NCI-H2107 treated with DMSO at 0.1 percent for 48 hours (cell line): ENCODE measurements around the gene VSTM4.

Source experiments
- DNase-seq: peaks from one replicate; lab custom pipeline; 2025; ENCODE audit not compliant: unreplicated experiment; lab: John Stamatoyannopoulos, UW

VSTM4 gene

DNA sequence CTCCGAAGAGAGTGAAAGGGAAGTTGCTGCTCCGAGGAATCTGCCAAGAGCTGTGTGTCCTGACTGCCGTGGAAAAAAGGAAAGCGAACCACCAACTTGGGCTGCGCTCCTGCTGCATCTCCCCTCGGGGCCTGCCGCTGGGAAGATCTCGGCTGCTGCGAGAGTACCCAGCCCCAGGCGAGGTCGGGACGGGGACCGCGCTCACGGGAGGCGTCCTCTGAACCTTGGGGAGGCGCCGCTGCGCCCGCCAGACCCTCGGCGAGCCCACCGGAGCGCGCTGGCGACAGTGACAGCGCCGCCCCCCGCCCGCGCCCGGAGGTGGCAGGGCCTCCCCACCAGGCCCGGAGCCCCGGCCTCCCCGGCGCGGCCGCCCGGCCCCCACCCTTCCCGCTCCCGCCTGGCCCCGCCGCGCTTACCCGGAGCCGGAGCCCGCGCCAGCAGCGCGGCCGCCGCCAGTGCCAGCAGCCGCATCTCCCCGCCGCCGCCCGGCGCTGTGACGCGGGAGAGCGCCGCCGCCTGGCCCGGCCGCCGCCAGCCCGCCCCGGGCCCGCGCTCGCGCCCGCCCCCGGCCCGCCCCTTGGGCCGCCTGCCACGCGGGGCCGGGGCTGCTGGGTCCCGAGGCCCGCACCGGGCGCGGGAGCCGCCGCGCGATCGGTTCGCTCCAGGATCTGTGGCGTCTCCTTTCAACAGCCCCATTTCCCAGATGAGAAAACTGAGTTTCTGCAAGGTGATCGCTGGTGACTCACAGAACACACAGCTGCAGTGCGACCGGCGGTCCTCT, at the start of gene VSTM4:
VSTM4 (minus strand) TSS at position 508 of the 781 bp plus-strand sequence; CDS start at position 471, 37 bp downstream.
- no peak for DNase-seq

DNA sequence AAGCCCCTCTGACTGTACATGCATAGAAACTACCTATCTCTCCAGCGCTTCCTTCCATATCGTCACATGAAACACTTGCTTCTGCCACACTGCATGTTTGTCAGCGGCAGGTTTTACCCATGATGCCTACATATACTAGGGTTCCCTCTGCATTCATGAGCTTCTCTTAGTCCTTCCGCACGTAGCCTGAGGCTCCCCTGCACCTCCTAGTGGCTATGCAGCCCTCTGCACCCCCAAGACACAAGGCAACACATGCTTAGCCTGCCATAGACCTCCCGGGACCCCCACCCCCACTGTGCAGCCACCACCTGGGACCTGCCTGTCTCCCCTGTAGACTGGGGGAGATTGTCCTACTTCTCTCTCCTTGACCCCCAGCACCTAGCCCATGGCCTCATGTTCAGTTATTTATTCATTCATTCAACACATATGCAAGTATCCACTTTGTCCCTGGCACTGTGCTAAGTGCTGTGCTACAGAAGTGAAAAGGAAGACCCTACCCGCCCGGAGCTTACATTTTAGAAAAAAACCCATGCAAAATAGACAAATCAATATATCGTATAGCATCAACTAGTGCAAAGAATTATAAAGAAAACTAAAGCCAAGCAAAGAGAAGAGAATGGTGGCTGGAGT, 49.4 kb upstream of the VSTM4 start:
- no peak for DNase-seq

- no peak for DNase-seq
Observed at GRCh38 chr10:49163741-49164140, 48.4 kb upstream of the VSTM4 start.

GRCh38 chr10:49162761-49163310, 47.5 kb upstream of the VSTM4 start:
- DNase-seq: no peak

- DNase-seq: no peak
Observed at GRCh38 chr10:49162063-49162462, 46.7 kb upstream of the VSTM4 start.

DNA sequence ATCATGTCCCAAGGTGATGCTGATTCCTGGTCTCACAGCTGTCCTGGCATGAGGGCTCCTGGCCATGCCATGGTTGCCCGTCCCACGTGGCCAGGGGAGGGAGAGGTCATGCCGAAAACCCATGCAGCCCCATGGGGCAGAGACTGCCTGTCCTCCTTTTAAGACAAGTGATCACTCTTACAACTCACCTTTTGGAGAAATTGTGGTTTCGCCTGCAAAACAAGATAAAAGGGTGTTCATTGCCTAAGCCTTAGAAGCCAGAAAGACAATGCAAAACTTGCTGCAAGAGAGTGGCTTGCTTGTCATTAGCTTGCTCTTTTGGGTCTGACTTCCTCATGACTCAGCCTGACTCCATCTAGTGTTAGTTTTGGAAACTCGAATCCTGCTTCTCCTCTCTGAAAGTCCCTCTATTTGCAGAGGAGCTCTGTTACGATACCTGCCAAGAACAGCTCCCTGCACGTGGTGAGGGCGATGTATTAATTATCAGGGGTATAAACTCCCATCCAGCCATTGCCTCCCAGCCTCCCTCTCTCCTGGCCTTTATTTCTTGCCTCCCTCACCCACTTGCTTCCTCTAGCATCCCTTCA, 46.2 kb upstream of the VSTM4 start:
- DNase-seq: no peak

DNA sequence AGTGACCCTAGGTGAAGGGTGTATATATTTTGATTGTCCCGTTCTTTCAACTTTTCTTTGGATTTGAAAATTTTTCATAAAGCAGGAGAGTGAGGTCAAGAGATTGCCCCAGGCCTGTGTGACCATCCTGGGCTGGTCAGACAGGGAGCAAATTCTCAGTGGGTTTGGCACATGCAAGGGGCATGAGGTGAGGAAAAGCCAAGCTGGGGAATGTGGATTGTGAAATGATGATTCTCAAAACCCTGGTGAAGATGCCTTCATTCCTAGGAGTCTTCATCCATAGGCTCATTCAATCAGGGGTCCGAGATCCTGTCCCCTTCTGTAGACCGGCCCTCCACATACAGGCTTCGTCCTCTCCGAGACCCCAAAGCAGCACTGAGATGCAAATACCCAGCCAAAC, 45.5 kb upstream of the VSTM4 start:
- no peak for DNase-seq

- DNase-seq: no peak
Observed at GRCh38 chr10:49160110-49160509, 44.8 kb upstream of the VSTM4 start.

DNA sequence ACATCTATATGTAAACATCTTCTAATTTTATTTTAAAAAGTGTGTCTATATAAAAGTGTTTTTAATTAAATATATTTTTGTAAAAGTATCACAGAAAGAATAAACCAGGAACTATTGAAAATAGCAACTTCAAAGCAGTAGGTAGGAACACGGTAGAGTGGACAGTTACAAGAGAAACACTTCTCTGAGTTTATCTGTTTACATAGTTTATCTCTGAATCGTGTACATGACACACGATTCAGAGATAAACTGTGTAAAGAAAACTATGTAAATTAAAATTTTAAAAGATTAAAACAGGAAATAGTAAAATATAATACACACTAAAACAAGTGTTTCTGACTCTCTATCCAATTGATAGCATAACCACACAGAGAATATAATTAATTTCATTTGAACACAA, 43.6 kb upstream of the VSTM4 start:
- no peak for DNase-seq

DNA sequence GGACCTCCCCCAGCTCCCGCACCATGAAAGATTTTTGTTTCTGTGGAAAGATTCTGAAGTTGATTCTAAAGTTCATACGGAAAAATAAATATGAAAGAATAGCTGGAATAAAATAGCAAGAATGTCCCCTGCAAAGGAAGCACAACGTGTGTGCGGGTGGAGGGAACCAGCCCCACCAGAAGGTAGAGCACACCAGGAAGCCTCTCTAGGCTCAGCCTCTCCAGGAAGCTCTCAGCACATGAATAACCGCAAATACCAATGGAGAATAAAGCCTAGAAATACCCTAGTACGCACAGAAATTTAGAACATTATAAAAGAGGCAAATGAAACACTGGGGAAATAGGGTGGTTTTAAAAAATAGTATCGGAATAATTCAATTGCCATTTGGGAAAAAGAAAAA, 43.1 kb upstream of the VSTM4 start:
- no peak for DNase-seq

DNA sequence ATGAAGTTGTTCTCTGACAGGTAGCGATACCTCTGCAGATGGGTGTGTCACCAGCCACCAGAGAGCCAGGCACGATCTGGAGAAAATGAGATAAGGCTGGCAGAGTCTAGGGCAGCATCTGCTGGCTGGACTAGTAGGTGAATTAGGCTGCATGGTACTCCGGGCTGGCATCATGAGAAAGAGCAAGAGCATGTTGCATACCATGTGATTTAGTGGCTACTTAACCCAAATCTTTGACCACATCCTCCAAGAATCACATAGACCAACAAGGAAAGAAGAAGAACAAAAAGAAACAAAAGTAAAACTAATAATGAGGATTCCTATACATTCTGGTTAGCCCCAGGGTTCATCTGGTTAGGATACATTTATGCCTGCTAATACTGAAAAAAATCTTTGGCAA, 41.9 kb upstream of the VSTM4 start:
- DNase-seq: no peak

- no peak for DNase-seq
Observed at GRCh38 chr10:49154641-49155040, 39.3 kb upstream of the VSTM4 start.

- DNase-seq: no peak
Observed at GRCh38 chr10:49153971-49154370, 38.6 kb upstream of the VSTM4 start.

DNA sequence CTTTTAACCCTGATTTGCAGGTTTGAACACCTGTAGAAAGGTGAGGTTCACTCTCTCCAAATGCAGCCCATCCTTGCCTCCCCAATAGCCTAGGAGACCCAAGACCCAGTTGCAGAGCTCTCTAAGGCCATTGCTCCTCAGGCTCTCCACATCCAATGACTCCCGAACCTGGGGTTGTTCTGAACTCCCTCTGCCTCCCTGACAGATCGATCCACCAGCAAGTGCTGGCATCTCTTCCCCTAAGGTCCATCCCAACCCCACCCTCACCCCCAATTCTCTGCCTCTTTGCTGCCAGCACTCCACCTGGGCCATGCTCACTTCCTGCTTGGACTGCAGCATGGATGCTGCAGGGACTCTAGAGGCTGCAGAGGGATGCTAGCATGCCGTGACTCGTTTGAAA, 37.8 kb upstream of the VSTM4 start:
- no peak for DNase-seq

- DNase-seq: no peak
Observed at GRCh38 chr10:49152663-49153062, 37.3 kb upstream of the VSTM4 start.

- DNase-seq: no peak
Observed at GRCh38 chr10:49152037-49152436, 36.7 kb upstream of the VSTM4 start.

DNA sequence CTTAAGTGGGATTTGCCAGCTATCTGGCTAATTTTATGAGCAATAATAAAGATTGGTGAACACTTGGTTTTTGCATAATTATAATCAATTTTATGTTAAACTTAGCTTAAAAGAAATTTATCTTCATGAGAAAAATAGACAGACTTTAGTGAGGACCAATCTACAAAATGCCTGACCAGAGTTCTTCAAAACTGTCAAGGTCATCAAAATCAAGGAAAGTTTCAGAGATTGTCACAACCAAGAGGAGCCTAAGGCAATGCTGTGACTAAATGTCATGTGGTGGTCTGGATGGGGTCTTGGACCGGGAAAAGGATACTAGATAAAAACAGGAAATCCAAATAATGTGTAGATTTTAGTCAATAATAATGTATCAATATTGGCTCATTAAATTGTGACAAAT, 36.2 kb upstream of the VSTM4 start:
- no peak for DNase-seq

DNA sequence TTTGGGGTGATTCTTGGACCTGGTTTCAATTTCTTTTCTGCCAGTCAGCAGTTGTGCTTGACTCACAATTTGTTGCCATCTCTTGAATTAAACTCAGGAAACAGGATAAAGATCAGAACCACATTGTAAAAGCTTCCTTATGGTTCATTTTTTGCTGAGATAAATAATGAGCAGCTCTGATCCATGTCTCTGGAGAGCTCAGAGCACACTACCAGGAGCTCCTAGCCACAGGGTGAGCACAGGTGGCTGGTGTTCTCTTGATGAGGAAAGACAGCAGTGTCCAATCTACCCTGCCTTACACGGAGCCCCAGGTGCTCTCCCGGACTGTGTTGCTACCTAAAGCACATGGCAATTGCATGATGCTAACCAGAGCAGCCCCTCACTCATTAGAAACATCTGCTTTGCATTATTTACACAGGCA, 35.7 kb upstream of the VSTM4 start:
- no peak for DNase-seq

- no peak for DNase-seq
Observed at GRCh38 chr10:49150426-49150825, 35.1 kb upstream of the VSTM4 start.

DNA sequence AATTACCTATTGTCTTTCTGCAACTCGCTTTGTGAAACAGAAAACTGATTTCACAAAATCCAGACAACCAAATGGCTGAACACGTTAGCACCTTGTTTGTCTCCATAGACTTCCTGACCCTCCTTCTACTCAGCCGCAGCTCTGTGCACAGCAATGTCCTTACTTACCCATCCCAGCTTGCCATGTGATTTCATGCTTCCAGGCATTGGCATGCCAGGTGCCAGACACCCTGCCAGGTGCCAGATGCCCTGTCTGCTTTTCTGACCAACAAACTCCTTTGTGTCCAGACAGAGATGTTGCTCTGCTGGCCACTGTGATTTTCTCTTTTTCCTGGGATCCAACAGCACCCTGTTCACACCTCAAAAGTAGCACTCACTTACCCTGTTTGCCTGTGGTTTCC, 34.6 kb upstream of the VSTM4 start:
- DNase-seq: no peak

DNA sequence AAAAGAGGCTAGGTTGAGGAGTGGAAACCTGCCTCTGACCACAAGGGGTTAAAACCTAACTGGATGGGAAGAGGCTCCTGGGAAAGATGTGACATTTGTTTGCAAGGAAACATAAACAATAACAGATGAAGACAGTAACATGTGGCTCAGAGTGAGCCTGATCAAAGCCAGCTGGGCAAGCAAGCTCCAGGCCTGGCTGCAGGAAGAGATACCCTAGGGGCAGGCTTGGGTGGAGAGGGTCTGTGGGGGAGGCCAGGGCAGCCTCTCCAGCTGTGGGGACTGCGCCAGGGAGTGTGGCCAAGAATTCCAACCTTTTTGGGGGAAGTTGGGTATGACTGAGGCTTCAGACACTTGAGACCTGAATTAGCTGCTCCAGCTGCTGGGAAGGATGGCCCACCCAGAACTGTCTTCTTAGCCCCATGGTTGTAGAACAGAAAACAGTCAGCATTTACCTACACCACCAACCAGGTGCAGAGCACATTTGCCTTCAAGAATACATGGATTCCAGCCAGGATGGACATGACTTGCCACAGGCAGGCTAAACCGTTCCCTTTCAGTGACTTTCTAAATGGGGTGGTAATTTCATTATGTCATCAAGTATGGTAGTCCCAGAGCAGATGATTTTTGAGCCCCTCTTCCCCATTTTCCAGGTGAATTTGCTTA, 28.9 kb upstream of the VSTM4 start:
- no peak for DNase-seq

- DNase-seq: no peak
Observed at GRCh38 chr10:49143249-49143648, 27.9 kb upstream of the VSTM4 start.
